ENCODE results near the gene ETV3. TPM values are rescaled to one million over a fixed set of nuclear protein-coding genes. Genes with fewer than 3 reads are reported as not detected.

The ETV3 gene
- total and polyA plus RNA-seq, 2 of the 8 experiments (the other 6 are each of a cell fraction or from before 2014, with no cell fraction given): 6.0 to 23.8 TPM

GRCh38 chr1:157131281-157131680 is 6.9 kb downstream of the ETV3 start (continued):
- TF ChIP-seq TAF7 (optimal IDR thresholded peaks at IDR 0.05; ENCODE audit: borderline replicate concordance, low read depth, low read length) (no peak), SRF (IDR thresholded peaks at IDR 0.05; ENCODE audit: low read depth, low read length) (no peak), TAF1 (IDR thresholded peaks at IDR 0.05; ENCODE audit: low read depth, low read length) (no peak), CHD2 (IDR thresholded peaks at IDR 0.05; ENCODE audit: low read length) (no peak), SIRT6 (IDR thresholded peaks at IDR 0.05; ENCODE audit: low read length) (no peak), BCL11A (IDR thresholded peaks at IDR 0.05; ENCODE audit: low read depth in 2 of 2, low read length in 2 of 2) (no peak)

Measured in H1 (cell line).